Measurements from ENCODE around the gene MT2A.

MT2A gene

DNA sequence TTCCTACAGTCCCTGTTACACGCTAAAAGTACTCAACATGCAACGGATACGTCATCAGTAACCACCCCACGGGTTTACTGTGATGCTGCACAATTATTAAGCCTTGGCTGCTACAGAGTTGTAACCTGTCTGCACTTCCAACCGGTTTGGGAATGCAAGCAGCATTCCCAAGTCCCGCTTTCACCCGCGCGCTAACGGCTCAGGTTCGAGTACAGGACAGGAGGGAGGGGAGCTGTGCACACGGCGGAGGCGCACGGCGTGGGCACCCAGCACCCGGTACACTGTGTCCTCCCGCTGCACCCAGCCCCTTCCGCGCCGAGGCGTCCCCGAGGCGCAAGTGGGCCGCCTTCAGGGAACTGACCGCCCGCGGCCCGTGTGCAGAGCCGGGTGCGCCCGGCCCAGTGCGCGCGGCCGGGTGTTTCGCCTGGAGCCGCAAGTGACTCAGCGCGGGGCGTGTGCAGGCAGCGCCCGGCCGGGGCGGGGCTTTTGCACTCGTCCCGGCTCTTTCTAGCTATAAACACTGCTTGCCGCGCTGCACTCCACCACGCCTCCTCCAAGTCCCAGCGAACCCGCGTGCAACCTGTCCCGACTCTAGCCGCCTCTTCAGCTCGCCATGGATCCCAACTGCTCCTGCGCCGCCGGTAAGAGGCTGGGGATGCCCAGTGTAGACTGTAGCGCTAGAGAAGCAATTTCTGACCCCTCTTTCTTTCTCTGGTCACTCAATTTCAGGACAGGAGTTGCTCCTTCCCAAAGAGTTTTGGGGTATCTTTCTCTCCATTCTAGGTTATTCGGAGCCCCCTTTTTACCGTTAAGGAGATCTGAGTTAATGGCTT is at the start of gene MT2A:
Gene MT2A (plus strand): TSS at position 542 of the 833 bp plus-strand sequence. CDS start 72 bp downstream, at position 614.
- H3K27me3 ChIP-seq (ENCODE audit: insufficient read depth, low read depth, severe bottlenecking) = no peaks in the 10 kb centered on the region
- TF ChIP-seq, protein P1, sequence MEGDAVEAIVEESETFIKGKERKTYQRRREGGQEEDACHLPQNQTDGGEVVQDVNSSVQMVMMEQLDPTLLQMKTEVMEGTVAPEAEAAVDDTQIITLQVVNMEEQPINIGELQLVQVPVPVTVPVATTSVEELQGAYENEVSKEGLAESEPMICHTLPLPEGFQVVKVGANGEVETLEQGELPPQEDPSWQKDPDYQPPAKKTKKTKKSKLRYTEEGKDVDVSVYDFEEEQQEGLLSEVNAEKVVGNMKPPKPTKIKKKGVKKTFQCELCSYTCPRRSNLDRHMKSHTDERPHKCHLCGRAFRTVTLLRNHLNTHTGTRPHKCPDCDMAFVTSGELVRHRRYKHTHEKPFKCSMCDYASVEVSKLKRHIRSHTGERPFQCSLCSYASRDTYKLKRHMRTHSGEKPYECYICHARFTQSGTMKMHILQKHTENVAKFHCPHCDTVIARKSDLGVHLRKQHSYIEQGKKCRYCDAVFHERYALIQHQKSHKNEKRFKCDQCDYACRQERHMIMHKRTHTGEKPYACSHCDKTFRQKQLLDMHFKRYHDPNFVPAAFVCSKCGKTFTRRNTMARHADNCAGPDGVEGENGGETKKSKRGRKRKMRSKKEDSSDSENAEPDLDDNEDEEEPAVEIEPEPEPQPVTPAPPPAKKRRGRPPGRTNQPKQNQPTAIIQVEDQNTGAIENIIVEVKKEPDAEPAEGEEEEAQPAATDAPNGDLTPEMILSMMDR (IDR thresholded peaks at IDR 0.05; ENCODE audit: low read depth, low read length) = no peak
- no peaks in the 10 kb centered on the region for H3K9me3 ChIP-seq (ENCODE audit: severe bottlenecking)
- no peaks in the 10 kb centered on the region for H3K36me3 ChIP-seq
- DNase-seq = peak; percentile 93
- H3K4me3 ChIP-seq (ENCODE audit: low read depth, low read length) = peak within 1 kb of the TSS; percentile 73
- peak within 1 kb of the TSS; percentile 34 for H3K27ac ChIP-seq

DNA sequence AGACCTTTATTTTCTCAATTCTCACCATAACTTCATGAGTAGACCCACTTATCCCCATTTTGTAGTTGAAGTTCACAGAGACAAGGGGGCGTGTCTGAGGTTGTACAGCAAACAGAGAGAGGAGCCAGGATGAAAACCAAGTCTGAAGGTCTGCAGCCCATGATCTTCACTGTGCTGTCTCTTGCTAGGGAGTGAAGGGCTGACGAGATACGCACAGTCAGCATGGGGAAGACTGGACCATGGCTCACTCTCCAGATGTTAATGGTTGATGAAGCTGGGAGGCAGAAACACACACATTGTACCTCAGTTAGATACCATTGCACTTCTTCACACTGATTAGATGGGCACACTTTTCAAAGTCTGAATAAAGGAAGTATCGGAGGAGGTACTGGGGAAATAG is 49.3 kb upstream of the MT2A start:
- no peak for DNase-seq
- Histone ChIP-seq H3K4me3 (ENCODE audit: low read depth, low read length) (no peak overlapping the region), H3K9me3 (ENCODE audit: severe bottlenecking) (no peaks in the 10 kb centered on the region), H3K27ac (no peak overlapping the region), H3K27me3 (ENCODE audit: insufficient read depth, low read depth, severe bottlenecking) (no peaks in the 10 kb centered on the region), H3K36me3 (no peaks in the 10 kb centered on the region)
- TF ChIP-seq, protein P1 (IDR thresholded peaks at IDR 0.05; ENCODE audit: low read depth, low read length) = no peak

DNA sequence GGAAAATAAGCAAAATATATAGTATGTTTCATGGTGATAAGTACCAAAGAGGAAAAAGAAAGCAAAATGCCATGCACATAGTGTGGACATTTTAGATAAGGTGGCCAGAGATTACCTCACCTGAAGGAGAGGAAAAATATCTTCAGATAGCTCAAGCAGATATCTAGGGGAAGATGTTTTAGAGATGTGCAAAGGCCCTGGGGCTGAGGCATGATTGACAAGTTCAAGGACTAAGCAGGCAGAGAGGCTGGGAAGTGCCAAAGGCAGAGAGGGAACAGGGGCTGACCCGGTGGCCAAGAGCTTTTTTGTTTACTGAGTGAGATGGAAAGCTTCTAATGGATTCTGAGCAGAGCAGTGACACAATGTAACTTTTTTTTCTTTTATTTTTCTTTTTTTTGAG is 47.9 kb upstream of the MT2A start:
- TF ChIP-seq, protein P1 (IDR thresholded peaks at IDR 0.05; ENCODE audit: low read depth, low read length) = no peak
- Histone ChIP-seq H3K9me3 (ENCODE audit: severe bottlenecking) (no peaks in the 10 kb centered on the region), H3K27me3 (ENCODE audit: insufficient read depth, low read depth, severe bottlenecking) (no peaks in the 10 kb centered on the region), H3K4me3 (ENCODE audit: low read depth, low read length) (no peak overlapping the region), H3K36me3 (no peaks in the 10 kb centered on the region), H3K27ac (no peak overlapping the region)
- DNase-seq = no peak

DNA sequence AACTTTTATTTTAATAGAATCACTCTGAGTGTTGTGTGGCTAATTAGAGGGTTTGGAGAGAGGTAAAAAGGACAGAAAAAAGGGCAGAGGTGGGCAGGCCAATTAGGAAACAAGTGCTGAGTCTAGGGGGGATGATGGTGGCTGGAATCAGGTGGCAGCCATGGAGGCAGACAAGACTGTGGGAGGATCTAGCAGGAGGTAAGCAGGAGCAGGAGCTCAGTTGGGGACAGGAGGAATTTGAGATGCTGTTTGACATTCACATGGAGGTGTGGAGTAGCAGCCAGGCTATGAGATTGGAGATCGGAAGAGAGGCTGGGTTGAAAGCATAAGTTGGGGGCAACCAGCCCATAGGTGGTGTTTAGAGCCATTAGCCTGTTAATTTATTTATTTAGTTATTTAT is 47.3 kb upstream of the MT2A start:
- TF ChIP-seq, protein P1 (IDR thresholded peaks at IDR 0.05; ENCODE audit: low read depth, low read length) = no peak
- no peak for DNase-seq
- Histone ChIP-seq H3K4me3 (ENCODE audit: low read depth, low read length) (no peak overlapping the region), H3K27me3 (ENCODE audit: insufficient read depth, low read depth, severe bottlenecking) (no peaks in the 10 kb centered on the region), H3K9me3 (ENCODE audit: severe bottlenecking) (no peaks in the 10 kb centered on the region), H3K36me3 (no peaks in the 10 kb centered on the region), H3K27ac (no peak overlapping the region)

DNA sequence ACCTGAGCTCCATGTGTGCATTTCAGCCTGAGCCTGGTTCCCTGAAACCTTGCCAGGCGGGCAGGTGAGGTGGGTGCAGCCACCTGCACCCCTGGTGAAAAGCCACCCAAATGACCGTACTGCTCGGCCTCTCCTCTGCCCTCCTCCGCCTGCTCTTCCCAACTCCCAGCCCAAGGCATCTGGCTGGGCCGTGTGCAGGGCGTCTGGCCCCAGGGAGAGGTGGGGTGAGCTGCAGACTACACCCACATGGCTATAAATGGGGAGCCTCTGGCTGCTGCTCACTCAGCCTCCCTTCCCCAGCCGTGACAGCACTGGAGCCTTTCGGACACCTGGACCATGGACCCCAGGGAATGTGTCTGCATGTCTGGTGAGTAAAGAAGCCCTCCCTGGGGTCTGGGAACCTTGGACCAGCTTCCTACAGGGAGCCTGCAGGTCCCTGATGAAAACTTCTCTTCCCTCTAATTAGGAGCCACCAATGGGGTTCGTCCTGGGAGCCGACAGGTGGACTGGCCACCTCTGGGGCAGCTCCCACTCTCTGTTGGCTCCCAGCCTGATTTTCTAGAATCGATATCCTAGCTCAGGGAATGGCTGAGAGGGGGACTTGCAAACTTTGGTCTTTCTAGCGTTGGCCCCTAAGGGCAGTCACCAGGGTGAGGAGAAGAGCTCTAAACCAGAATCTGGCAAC is 43.4 kb upstream of the MT2A start, which contains the start of gene MT4:
Gene MT4 (plus strand): TSS at position 281 of the 685 bp plus-strand sequence. CDS start 56 bp downstream, at position 337.
- Histone ChIP-seq H3K27me3 (ENCODE audit: insufficient read depth, low read depth, severe bottlenecking) (no peaks in the 10 kb centered on the region), H3K36me3 (no peaks in the 10 kb centered on the region), H3K27ac (no peak within 1 kb of the TSS), H3K9me3 (ENCODE audit: severe bottlenecking) (no peaks in the 10 kb centered on the region), H3K4me3 (ENCODE audit: low read depth, low read length) (no peak within 1 kb of the TSS)
- TF ChIP-seq, protein P1 (IDR thresholded peaks at IDR 0.05; ENCODE audit: low read depth, low read length) = no peak
- DNase-seq = no peak
